ENCODE data around the gene RPP14. TPM values are rescaled to one million over a fixed set of nuclear protein-coding genes. Genes with fewer than 3 reads are reported as not detected.
"Not testable (repeated sequence)": the region's sequence is repeated elsewhere in the genome, so short reads cannot be mapped to it uniquely, and the experiment has no call there.

The RPP14 gene
- total RNA-seq, 1 experiment from 2014 or later, result 7.7 TPM

DNA sequence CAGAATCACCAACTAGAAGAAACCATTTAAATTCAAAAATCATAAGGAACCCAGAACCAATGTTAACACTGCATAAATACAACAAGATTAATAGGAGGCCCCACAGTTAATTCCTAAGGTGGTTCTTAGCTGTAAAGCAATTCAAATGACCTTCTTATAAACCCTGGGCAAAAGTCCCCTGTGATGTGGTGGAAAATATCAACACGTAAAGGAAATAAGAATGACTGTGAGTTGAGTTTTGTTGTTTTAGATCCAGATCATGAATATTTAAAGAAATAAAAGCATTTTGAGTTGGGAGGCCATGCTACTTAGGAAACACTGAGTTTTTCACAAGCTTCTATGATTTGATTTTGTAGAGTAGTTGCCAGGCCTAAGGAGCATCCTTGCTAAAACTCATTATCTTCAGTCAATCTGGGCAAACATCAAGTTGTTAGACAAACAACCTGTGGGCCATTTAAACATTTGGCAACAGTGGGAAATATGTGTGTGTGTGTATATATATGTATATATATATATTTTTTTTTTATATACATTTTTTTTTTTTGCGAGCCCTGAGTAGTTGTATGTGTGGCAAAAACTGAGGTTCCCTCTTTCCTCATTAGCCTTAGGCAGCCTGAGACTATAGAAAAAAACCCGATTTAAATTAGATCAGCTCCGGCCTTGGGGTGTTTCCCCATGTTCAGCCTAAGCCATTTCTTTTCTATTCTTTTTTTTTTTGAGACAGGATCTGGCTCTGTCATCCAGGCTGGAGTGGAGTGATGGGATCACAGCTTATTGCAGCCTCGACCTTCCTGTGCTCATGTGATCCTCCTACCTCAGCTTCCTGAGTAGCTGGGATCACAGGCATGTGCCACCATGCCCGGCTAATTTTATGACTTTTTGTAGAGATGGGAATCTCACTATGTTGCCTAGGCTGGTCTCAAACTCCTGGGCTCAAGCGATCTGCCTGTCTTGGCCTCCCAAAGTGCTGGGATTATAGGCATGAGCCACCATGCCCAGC lies 18.6 kb downstream of the RPP14 start:
- no peak for DNase-seq (ENCODE audit: low read depth)
- in situ Hi-C loops (cut with HindIII; ENCODE audit: low pct_unique_long_range_greater_than_20kb, low sequenced_read_pairs), result no loop called here

DNA sequence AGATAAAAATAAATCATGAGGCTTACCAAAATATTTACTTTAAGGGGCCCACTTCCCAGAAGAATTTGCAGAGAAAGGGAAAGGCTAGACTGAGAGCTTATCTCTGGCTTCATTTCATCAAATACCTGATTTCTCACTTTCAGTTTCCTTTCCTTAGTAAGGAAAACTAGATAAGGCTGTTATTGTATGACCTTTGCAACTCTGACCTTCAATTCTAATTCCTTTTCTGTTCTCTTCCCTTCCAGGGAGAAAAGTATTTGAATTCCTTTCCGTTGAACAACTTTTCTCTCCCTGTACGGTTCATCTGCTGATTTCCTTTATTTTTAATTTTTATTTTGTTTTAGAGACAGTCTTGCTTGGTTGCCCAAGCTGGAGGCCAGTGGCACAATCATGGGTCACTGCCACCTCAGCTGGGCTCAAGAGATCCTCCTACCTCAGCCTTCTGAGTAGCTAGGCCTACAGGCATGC lies 19.5 kb downstream of the RPP14 start:
- in situ Hi-C loops (cut with HindIII; ENCODE audit: low pct_unique_long_range_greater_than_20kb, low sequenced_read_pairs), result no loop called here
- peak; percentile 79 for DNase-seq (ENCODE audit: low read depth)

DNA sequence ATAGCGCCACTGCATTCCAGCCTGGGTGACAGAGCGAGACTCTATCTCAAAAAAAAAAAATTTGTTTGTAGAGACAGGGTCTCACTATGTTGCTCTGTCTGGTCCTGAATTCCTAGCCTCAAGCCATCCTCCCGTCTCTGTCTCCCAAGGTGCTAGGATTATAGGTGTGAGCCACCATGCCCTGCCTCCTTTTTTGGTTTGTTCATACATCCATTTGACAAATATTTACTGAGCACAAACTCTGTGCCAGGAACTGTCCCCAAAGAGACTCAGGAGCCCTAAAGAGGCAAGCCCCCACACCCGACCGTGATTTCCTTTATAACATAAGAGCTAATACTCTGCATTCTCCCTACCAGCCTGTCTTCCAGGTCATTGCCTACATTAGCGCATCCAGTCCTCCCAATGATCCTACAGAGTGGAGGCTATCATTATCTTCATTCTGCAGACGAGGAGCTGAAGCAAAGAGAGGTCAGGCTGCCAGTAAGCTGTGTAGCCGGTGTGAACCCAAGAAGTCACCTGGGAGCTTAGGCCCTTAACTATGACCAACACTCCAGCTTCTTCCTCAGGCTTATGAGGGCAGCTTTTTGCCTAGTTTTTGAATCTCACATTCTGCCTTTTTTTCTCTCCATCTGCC lies 20.3 kb downstream of the RPP14 start:
- in situ Hi-C loops (cut with HindIII; ENCODE audit: low pct_unique_long_range_greater_than_20kb, low sequenced_read_pairs), result no loop called here
- no peak for DNase-seq (ENCODE audit: low read depth)

DNA sequence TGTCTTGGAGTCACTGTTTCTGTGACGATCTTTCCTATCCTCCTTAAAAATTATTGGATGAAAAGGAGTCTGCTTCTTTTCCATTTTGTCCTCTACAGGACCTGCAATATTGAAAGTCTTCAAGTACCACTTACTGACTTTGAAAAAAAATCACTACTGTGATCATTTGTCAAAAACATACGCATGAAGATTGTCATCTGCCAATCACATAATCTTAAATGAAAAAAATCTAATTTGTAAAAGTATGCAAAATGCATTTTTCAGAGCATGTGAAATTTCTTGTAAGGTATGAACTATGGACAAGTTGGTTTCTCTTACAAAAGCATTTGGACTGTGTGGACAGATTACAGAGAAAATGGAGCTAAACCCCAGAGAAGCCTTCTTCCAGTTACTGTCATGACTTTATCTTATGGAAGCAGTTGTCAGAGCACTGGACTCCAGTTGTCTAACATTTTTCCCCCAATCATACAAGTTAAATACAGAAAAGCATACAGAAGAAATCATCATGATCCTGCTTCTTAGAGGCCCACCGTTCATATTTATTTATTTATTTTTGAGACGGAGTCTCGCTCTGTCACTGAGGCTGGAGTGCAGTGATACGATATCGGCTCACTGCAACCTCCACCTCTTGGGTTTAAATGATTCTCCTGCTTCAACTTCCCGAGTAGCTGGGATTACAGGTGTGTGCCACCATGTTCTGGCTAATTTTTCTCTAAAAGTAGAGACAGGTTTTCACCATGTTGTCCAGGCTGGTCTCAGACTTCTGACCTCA lies 23.3 kb downstream of the RPP14 start:
- DNase-seq (ENCODE audit: low read depth), result no peak
- in situ Hi-C loops (cut with HindIII; ENCODE audit: low pct_unique_long_range_greater_than_20kb, low sequenced_read_pairs), result no loop called here

DNA sequence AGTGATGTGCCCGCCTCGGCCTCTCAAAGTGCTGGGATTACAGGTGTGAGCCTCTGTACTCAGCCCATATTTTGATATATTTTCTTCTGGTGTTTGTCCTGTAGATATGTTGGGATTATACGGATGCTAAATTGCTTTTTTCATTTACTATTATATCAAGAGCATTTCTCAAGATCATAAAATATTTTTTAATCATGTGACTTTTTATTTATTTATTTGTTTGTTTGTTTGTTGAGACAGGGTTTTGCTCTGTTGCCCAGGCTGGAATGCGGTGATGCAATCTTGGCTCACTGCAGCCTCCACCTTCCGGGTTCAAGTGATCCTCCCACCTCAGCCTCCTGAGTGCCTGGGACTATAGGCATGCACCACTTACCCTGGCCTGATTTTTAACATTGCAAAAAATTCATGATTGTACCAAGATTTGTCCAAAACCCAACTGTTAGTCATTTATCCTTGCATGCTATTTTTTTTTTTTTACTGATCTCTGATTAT lies 23.9 kb downstream of the RPP14 start:
- no peak for DNase-seq (ENCODE audit: low read depth)
- in situ Hi-C loops (cut with HindIII; ENCODE audit: low pct_unique_long_range_greater_than_20kb, low sequenced_read_pairs), result no loop called here

DNA sequence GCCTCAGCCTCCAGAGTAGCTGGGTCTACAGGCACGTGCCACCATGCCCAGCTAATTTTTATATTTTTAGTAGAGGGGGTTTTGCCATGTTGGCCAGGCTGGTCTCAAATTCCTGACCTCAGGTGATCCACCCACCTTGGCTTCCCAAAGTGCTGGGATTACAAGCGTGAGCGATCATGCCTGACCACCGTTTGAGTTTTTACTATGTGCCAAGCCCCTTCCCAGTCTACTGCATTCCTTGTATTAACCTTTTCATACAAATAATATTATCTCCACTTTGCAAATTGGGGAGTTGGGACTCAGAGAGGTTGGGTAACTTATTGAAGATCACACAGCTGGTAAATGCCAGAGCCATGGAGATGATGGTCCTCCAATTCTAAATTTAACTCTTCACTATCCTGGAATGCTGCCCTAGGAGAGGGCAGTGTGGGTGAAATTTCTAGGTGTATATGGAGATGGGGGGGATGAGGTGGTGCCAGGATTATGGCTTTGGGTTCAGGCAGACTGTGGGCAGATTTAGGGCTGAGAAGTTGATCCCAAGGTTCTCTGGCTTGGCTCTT lies 25.6 kb downstream of the RPP14 start:
- no peak for DNase-seq (ENCODE audit: low read depth)
- in situ Hi-C loops (cut with HindIII; ENCODE audit: low pct_unique_long_range_greater_than_20kb, low sequenced_read_pairs), result no loop called here

DNA sequence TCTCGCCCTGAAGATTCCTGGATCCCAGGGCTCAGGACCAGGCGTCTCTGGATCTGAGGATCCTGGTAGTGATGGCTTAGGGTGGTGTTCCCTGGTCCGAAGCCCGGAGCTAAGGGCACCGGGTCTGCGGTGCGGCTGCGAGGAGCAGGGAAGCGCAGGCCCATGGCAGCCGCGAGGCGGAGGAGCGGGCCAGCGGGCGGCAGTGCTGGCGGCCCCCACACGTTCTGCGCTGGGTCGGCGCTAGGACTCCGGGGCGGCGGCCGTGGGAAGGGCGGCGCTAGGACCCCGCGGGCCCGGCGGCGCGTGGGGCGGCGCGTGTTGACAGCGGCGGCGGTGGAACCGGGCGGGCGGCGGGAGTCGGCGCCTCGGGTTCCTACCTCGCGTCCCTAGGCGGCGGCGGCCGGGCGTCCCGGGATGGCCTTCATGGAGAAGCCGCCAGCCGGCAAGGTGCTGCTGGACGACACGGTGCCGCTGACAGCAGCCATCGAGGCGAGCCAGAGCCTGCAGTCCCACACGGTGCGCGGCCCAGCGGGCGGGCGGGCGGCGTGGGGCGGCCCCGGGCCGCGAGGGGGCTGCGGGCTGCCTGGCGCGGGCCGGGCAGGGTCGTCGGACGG lies 26.6 kb downstream of the RPP14 start, which contains the start of gene PXK:
Gene PXK (plus strand): TSS at position 318 of the 614 bp plus-strand sequence. CDS start 97 bp downstream, at position 415.
- in situ Hi-C loops (cut with HindIII; ENCODE audit: low pct_unique_long_range_greater_than_20kb, low sequenced_read_pairs), result no loop called here
- DNase-seq (ENCODE audit: low read depth), result peak; percentile 65

DNA sequence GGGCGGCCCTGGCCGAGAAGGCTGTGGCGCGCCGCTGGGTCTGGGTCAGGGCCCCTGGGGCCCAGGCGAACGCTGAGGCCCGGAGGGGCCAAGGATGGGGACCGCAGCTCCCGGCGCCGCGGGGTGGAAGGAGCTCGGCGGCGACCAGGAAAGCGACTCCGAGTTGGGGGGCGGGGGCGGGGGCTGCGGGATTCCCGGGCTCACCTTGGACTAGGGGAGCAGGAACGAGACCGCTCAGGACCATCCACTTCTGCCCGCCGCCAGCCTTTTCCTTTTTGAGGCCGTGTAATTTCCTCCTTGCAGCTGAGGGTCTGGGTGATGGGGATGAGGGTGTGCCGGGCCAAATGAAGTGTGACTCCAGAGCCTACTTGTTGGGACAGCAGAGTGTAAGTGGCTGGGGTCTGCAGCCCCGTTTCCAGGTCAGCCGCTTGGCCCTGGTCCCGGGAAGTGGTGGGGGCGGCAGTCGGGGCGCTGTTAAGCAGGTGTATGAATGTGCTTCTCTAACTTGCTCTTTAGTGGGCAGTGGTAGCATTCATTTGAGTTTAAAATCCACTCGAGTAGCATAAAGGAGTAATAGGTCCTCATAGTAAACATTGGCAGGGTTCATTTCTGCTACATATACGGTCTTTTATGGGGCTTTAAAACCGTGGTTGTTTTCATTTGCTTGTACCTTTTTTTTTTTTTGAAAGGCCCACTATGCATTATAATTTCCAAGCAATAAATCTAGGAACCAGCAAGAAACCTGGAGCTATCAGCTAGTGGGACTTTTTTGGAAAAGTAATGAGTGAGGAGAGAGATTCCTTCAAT lies 27.4 kb downstream of the RPP14 start:
- peak; percentile 33 for DNase-seq (ENCODE audit: low read depth)
- in situ Hi-C loops (cut with HindIII; ENCODE audit: low pct_unique_long_range_greater_than_20kb, low sequenced_read_pairs), result no loop called here

DNA sequence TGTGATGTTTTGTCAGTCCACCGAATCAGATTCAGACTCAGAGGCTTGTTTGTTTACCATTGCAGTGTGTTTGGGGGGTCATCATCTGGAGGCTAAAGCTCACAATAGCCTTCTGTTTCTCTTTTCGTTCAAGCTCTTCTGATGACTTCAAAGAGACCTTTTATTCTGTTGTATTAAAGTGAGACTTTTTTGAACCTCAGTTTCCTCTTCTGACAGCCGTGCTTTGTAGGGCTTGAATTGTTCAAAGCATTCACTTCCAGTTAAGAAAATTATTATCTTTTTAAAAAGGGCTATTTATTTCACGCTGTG lies 27.9 kb downstream of the RPP14 start:
- no peak for DNase-seq (ENCODE audit: low read depth)
- in situ Hi-C loops (cut with HindIII; ENCODE audit: low pct_unique_long_range_greater_than_20kb, low sequenced_read_pairs), result no loop called here

DNA sequence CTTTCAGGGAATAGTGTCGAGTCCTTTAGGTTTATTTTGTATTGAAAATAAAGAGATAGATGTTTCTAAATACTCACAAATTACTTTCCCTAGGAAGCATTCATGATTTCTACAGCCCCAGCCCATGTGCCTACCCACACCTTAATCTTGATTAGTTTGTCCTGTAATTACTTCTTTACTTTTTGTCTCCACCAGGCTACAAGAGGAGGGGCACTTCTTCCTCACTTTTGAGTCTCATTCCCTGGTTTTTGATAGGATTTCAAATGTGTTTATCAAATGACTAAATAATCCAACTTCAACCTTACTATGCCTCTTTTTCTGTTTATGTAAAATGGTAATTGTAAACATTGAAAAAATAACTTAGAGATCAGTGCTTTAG lies 28.4 kb downstream of the RPP14 start:
- DNase-seq (ENCODE audit: low read depth), result no peak
- in situ Hi-C loops (cut with HindIII; ENCODE audit: low pct_unique_long_range_greater_than_20kb, low sequenced_read_pairs), result no loop called here

DNA sequence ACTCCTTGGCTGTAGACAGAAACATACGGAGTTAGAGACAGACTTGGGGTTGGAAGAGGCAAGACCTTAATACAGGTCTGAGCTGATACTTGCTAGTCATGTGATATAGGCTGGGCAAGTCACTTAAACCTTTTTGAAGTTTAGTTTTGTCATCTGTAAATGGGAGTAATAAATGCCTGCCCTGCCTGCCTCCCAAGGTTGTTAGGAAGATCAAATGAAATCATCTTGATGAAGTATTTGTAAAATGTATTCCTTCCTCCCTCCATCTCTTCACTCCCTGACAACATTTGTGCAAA lies 29.6 kb downstream of the RPP14 start:
- in situ Hi-C loops (cut with HindIII; ENCODE audit: low pct_unique_long_range_greater_than_20kb, low sequenced_read_pairs), result no loop called here
- no peak for DNase-seq (ENCODE audit: low read depth)

DNA sequence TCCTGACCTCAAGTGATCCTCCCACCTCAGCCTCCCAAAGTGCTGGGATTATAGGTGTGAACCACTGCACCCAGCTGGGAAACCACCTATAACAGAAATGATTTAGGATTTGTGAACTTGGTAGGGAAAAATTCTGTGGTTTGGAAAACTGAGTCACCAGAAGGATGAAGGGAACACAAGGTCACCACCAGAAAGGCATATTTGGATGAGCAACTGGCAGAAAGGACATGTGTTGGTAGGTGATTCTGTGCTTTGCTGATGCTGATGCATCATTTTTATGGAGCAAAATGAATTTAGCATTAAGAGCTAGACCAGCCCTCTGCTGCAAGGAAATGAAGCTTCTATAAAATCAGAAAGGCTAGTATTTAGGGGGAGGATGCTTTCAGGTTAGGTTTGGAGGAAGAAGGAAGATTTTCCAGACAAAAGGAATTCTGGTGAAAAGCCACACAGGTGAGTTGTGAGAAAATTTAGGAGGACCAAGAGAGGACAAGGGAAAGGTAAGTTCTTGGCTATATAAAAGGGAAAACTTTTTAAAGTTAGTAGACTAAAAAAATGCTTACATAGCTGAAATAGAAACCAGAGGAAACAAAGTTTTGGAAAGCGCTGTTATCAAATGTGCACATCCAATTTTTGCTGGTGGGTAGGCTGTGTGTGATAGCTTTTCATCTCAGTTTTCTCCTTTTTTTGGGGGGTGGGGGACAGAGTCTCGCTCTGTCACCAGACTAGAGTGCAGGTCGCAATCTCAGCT lies 30.3 kb downstream of the RPP14 start:
- DNase-seq (ENCODE audit: low read depth), result peak; percentile 42
- in situ Hi-C loops (cut with HindIII; ENCODE audit: low pct_unique_long_range_greater_than_20kb, low sequenced_read_pairs), result no loop called here

DNA sequence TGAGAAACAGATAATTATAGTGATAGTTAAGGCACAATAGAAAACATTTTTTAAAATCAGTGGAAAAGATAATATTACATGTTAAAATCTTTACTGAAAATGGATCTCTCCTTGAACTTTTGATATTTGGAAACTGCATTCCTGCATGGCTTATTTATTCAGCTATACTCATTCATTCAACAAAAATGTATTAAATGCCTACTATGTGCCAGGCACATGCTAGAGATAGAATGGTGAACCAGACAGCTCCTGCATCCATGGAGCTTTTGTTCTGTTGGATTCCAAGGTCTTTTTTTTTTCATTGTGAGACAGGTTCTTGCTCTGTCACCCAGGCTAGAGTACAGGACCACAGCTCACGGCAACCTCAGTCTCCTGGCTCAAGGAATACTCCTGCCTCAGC lies 31.1 kb downstream of the RPP14 start:
- no peak for DNase-seq (ENCODE audit: low read depth)
- in situ Hi-C loops (cut with HindIII; ENCODE audit: low pct_unique_long_range_greater_than_20kb, low sequenced_read_pairs), result no loop called here

DNA sequence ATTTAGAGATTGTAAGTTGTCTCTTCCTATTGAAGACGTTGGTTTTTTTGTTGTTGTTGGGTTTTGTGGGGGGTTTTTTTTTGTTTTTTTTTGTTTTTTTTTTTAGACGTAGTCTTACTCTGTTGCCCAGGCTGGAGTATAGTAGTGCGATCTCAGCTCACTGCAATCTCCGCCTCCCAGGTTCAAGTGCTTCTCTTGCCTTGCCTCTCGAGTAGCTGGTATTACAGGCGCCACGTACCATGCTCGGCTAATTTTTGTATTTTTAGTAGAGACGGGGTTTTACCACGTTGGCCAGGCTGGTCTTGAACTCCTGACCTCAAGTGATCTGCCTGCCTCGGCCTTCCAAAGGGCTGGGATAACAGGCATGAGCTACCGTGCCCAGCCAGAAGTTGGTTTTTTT lies 33.1 kb downstream of the RPP14 start:
- in situ Hi-C loops (cut with HindIII; ENCODE audit: low pct_unique_long_range_greater_than_20kb, low sequenced_read_pairs); DNase-seq (ENCODE audit: low read depth): not testable (repeated sequence)

DNA sequence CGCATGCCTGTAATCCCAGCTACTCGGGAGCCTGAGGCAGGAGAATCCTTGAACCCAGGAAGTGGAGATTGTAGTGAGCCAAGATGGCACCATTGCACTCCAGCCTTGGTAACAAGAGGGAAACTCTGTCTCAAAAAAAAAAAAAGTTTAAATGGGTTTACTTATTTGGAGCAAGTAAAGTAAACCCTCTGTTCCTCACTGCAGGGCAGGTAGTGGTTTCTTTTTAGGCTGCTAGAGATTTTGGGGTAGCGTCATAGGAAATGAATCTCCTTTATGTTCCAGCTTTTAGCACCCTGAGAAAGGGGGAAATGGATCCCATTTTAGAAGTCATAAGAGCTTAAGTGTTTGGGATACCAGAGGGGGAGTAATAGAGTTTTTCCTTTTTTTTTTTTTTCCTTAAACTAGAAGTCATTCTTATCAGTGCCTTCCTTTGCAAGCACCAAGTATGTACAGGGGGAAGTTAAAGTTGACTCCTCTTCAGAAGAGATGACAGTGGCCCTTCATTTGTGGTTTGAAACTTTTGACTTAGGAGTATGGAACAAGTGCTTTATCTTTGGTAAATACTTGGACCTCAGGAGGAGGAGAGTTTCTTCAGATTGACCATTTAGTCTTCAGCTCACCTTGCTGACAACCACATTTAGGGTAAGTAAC lies 34.7 kb downstream of the RPP14 start:
- in situ Hi-C loops (cut with HindIII; ENCODE audit: low pct_unique_long_range_greater_than_20kb, low sequenced_read_pairs), result no loop called here

DNA sequence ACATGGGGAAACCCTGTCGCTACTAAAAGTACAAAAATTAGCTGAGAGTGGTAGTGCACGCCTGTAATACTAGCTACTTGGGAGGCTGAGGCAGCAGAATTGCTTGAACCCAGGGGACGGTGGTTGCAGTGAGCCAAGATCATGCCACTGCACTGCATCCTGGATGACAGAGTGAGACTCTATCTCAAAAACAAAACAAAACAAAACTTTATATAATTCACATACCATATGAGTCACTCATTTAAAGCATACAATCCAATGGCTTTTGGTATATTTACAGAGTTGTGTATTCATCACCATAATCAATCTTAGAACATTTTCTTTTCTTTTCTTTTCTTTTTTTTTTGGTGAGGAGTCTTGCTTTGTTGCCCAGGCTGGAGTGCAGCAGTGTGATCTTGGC lies 35.3 kb downstream of the RPP14 start:
- DNase-seq (ENCODE audit: low read depth), result no peak
- in situ Hi-C loops (cut with HindIII; ENCODE audit: low pct_unique_long_range_greater_than_20kb, low sequenced_read_pairs), result no loop called here

More for the DNA sequence above, 34.7 kb downstream of the RPP14 start:
- no peak for DNase-seq (ENCODE audit: low read depth)
